Muscle of arm (tissue), 12 donors: ENCODE measurements around the gene FNDC11. TPM values are rescaled to one million over a fixed set of nuclear protein-coding genes. Genes with fewer than 3 reads are reported as not detected.

Source experiments
- DNase-seq: peaks from one replicate; pipeline ENCODE4 v3.0.0-alpha.2; 2013
- polyA plus RNA-seq, 12 donors: library from polyadenylated mRNA; unstranded; fragments of 120-200 nt; gene quantifications; one replicate each; pipeline ENCODE4 v1.2.1, GENCODE V29; 2013; ENCODE audit not compliant: insufficient read length in 12 of 12

FNDC11 gene
- polyA plus RNA-seq, 12 donors = 0.07 to 0.81 (median 0.17) TPM; not detected in 4

GRCh38 chr20:63525185-63525584 is 28.8 kb upstream of the FNDC11 start:
- no peak for DNase-seq

- DNase-seq = no peak
Observed at GRCh38 chr20:63525971-63526370, 28.0 kb upstream of the FNDC11 start.

GRCh38 chr20:63527184-63527583 is 26.8 kb upstream of the FNDC11 start:
- no peak for DNase-seq

- DNase-seq = no peak
Observed at GRCh38 chr20:63529180-63529860, 24.6 kb upstream of the FNDC11 start.

- DNase-seq = no peak
Observed at GRCh38 chr20:63529861-63530787, 23.8 kb upstream of the FNDC11 start.

GRCh38 chr20:63530788-63531160 is 23.2 kb upstream of the FNDC11 start:
- no peak for DNase-seq

GRCh38 chr20:63531686-63532448 is 22.1 kb upstream of the FNDC11 start:
- no peak for DNase-seq

- no peak for DNase-seq
Observed at GRCh38 chr20:63532449-63532971, 21.4 kb upstream of the FNDC11 start.

- no peak for DNase-seq
Observed at GRCh38 chr20:63533388-63533787, 20.6 kb upstream of the FNDC11 start.

- DNase-seq = no peak
Observed at GRCh38 chr20:63533871-63534393, 20.0 kb upstream of the FNDC11 start.

GRCh38 chr20:63534427-63534830 is 19.5 kb upstream of the FNDC11 start:
- no peak for DNase-seq

- no peak for DNase-seq
Observed at GRCh38 chr20:63534831-63535651, 18.9 kb upstream of the FNDC11 start.

GRCh38 chr20:63536241-63536977 is 17.6 kb upstream of the FNDC11 start:
- DNase-seq = no peak

GRCh38 chr20:63536997-63537524 is 16.9 kb upstream of the FNDC11 start, which contains the start of gene PTK6:
TSS of gene PTK6 (minus strand) at chr20:63537376. CDS start at chr20:63537314, 62 bp downstream.
- no peak for DNase-seq

- peak; percentile 81 for DNase-seq
Observed at GRCh38 chr20:63537525-63538203, 16.3 kb upstream of the FNDC11 start.

- no peak for DNase-seq
Observed at GRCh38 chr20:63538204-63539091, 15.5 kb upstream of the FNDC11 start.

GRCh38 chr20:63539092-63539430 is 14.9 kb upstream of the FNDC11 start:
- no peak for DNase-seq
